HG03196 (cell line): ENCODE data around the gene LRRC72.
"Not testable (repeated sequence)": the region's sequence is repeated elsewhere in the genome, so short reads cannot be mapped to it uniquely, and the experiment has no call there.

Experiments used
- ATAC-seq: cut with Tn5 transposase; IDR thresholded peaks from one replicate; pipeline ENCODE4 v1.9.1; 2021; ENCODE audit not compliant: unreplicated experiment

Gene LRRC72

GRCh38 chr7:16564909-16565426 is 38.3 kb downstream of the LRRC72 start:
- no peak for ATAC-seq

GRCh38 chr7:16571941-16572340 is 45.3 kb downstream of the LRRC72 start:
- ATAC-seq = no peak

- ATAC-seq = no peak
Measured at GRCh38 chr7:16579216-16579615, 52.6 kb downstream of the LRRC72 start.

GRCh38 chr7:16581286-16581685 is 54.7 kb downstream of the LRRC72 start:
- no peak for ATAC-seq

- ATAC-seq = no peak
Measured at GRCh38 chr7:16583834-16584233, 57.2 kb downstream of the LRRC72 start.

- ATAC-seq = no peak
Measured at GRCh38 chr7:16585540-16585939, 58.9 kb downstream of the LRRC72 start.

GRCh38 chr7:16586081-16586874 is 59.7 kb downstream of the LRRC72 start:
- no peak for ATAC-seq

GRCh38 chr7:16587129-16587528 is 60.5 kb downstream of the LRRC72 start:
- no peak for ATAC-seq

GRCh38 chr7:16587790-16588189 is 61.2 kb downstream of the LRRC72 start:
- ATAC-seq = no peak

GRCh38 chr7:16589881-16590280 is 63.3 kb downstream of the LRRC72 start:
- ATAC-seq = no peak

GRCh38 chr7:16590424-16590823 is 63.8 kb downstream of the LRRC72 start:
- no peak for ATAC-seq

GRCh38 chr7:16592395-16592794 is 65.8 kb downstream of the LRRC72 start:
- no peak for ATAC-seq

GRCh38 chr7:16594061-16594460 is 67.4 kb downstream of the LRRC72 start:
- no peak for ATAC-seq

- no peak for ATAC-seq
Measured at GRCh38 chr7:16594676-16595075, 68.1 kb downstream of the LRRC72 start.

- not testable (repeated sequence) for ATAC-seq
Measured at GRCh38 chr7:16595596-16595995, 69.0 kb downstream of the LRRC72 start.

- no peak for ATAC-seq
Measured at GRCh38 chr7:16598015-16598414, 71.4 kb downstream of the LRRC72 start.

- ATAC-seq = no peak
Measured at GRCh38 chr7:16599860-16600259, 73.2 kb downstream of the LRRC72 start.

GRCh38 chr7:16603633-16604032 is 77.0 kb downstream of the LRRC72 start:
- no peak for ATAC-seq

GRCh38 chr7:16604054-16604453 is 77.4 kb downstream of the LRRC72 start:
- ATAC-seq = no peak

GRCh38 chr7:16606704-16607103 is 80.1 kb downstream of the LRRC72 start:
- ATAC-seq = no peak

- peak; percentile 83 for ATAC-seq
Measured at GRCh38 chr7:16609842-16610450, 83.3 kb downstream of the LRRC72 start.

- no peak for ATAC-seq
Measured at GRCh38 chr7:16611711-16612110, 85.1 kb downstream of the LRRC72 start.
